Measurements from ENCODE around the gene EIF3D.

GRCh38 chr22:36469094-36469710 lies 59.8 kb downstream of the EIF3D start:
- TF ChIP-seq, protein P1, sequence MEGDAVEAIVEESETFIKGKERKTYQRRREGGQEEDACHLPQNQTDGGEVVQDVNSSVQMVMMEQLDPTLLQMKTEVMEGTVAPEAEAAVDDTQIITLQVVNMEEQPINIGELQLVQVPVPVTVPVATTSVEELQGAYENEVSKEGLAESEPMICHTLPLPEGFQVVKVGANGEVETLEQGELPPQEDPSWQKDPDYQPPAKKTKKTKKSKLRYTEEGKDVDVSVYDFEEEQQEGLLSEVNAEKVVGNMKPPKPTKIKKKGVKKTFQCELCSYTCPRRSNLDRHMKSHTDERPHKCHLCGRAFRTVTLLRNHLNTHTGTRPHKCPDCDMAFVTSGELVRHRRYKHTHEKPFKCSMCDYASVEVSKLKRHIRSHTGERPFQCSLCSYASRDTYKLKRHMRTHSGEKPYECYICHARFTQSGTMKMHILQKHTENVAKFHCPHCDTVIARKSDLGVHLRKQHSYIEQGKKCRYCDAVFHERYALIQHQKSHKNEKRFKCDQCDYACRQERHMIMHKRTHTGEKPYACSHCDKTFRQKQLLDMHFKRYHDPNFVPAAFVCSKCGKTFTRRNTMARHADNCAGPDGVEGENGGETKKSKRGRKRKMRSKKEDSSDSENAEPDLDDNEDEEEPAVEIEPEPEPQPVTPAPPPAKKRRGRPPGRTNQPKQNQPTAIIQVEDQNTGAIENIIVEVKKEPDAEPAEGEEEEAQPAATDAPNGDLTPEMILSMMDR (IDR thresholded peaks at IDR 0.05; ENCODE audit: borderline replicate concordance, extremely low read depth, low read length, poor library complexity, severe bottlenecking), result no peak
- no peak for TF ChIP-seq EZH2 (IDR thresholded peaks at IDR 0.05; ENCODE audit: borderline replicate concordance, low read depth, low read length, severe bottlenecking)
